ENCODE data around the gene TTC21A. TPM values are rescaled to one million over a fixed set of nuclear protein-coding genes. Genes with fewer than 3 reads are reported as not detected.

The TTC21A gene
- total and polyA plus RNA-seq, 2 donors (not counting 1 experiment from before 2014, with no cell fraction given) = 1.6 to 2.1 TPM

- no peak overlapping the region for H3K4me3 ChIP-seq (replicated peaks in 1 of 4; ENCODE audit: control extremely low read depth in 1 of 4, insufficient read depth in 1 of 4, low read depth in 3 of 4, low read length in 4 of 4)
- no peaks in the 10 kb centered on the region for H4K20me1 ChIP-seq (ENCODE audit: control insufficient read depth, extremely low read depth, insufficient read depth, low read length)
- H3K4me1 ChIP-seq (ENCODE audit: control insufficient read depth, extremely low read depth, insufficient read depth, low read length) = no peaks in the 10 kb centered on the region
- H3K9ac ChIP-seq (ENCODE audit: insufficient read depth, low read length) = no peak overlapping the region
- no peaks in the 10 kb centered on the region for H3K27me3 ChIP-seq (ENCODE audit: control insufficient read depth, insufficient read depth, low read length)
- H3K36me3 ChIP-seq (ENCODE audit: control insufficient read depth, insufficient read depth, low read length) = peaks cover 15% of the 10 kb centered on the region
- H3K9me3 ChIP-seq (ENCODE audit: control insufficient read depth, insufficient read depth, low read depth, low read length) = no peaks in the 10 kb centered on the region
- H2AFZ ChIP-seq (ENCODE audit: low read length) = no peak overlapping the region
- H3K4me2 ChIP-seq (ENCODE audit: extremely low read depth, insufficient read depth, low read length) = no peak overlapping the region
- peaks cover 22% of the 10 kb centered on the region for H3K79me2 ChIP-seq (ENCODE audit: control insufficient read depth, insufficient read depth, low read length)
- no peak for TF ChIP-seq EZH2 (IDR thresholded peaks at IDR 0.05; ENCODE audit: low read length, missing control alignments)
- TF ChIP-seq CTCF (conservative IDR thresholded peaks at IDR 0.05 in 1 of 2, IDR thresholded peaks at IDR 0.05 in 1 of 2; ENCODE audit: low read depth in 1 of 2, low read length in 2 of 2) = peak; percentile 58 to 68
- DNase-seq (ENCODE audit: low read depth in 2 of 2) = peak; percentile 6 to 37
- H3K27ac ChIP-seq (ENCODE audit: insufficient read depth, low read length) = no peak overlapping the region
These were observed 6.3 kb upstream of the TTC21A start for GRCh38 chr3:39101022-39101689.

- Histone ChIP-seq H3K4me1 (ENCODE audit: control insufficient read depth, extremely low read depth, insufficient read depth, low read length) (no peaks in the 10 kb centered on the region), H4K20me1 (ENCODE audit: control insufficient read depth, extremely low read depth, insufficient read depth, low read length) (no peaks in the 10 kb centered on the region), H3K27me3 (ENCODE audit: control insufficient read depth, insufficient read depth, low read length) (no peaks in the 10 kb centered on the region), H3K9ac (ENCODE audit: insufficient read depth, low read length) (no peak overlapping the region), H3K4me3 (replicated peaks in 1 of 4; ENCODE audit: control extremely low read depth in 1 of 4, insufficient read depth in 1 of 4, low read depth in 3 of 4, low read length in 4 of 4) (no peak overlapping the region), H3K36me3 (ENCODE audit: control insufficient read depth, insufficient read depth, low read length) (peaks cover 13% of the 10 kb centered on the region), H3K4me2 (ENCODE audit: extremely low read depth, insufficient read depth, low read length) (no peak overlapping the region), H3K27ac (ENCODE audit: insufficient read depth, low read length) (no peak overlapping the region), H2AFZ (ENCODE audit: low read length) (no peak overlapping the region), H3K79me2 (ENCODE audit: control insufficient read depth, insufficient read depth, low read length) (peaks cover 30% of the 10 kb centered on the region), H3K9me3 (ENCODE audit: control insufficient read depth, insufficient read depth, low read depth, low read length) (no peaks in the 10 kb centered on the region)
- no peak for TF ChIP-seq EZH2 (IDR thresholded peaks at IDR 0.05; ENCODE audit: low read length, missing control alignments)
- TF ChIP-seq CTCF (conservative IDR thresholded peaks at IDR 0.05 in 1 of 2, IDR thresholded peaks at IDR 0.05 in 1 of 2; ENCODE audit: low read depth in 1 of 2, low read length in 2 of 2) = no peak
- no peak for DNase-seq (ENCODE audit: low read depth in 2 of 2)
These were observed 4.8 kb upstream of the TTC21A start for GRCh38 chr3:39102504-39103323.

- no peak for TF ChIP-seq CTCF (conservative IDR thresholded peaks at IDR 0.05 in 1 of 2, IDR thresholded peaks at IDR 0.05 in 1 of 2; ENCODE audit: low read depth in 1 of 2, low read length in 2 of 2)
- no peak for TF ChIP-seq EZH2 (IDR thresholded peaks at IDR 0.05; ENCODE audit: low read length, missing control alignments)
- H4K20me1 ChIP-seq (ENCODE audit: control insufficient read depth, extremely low read depth, insufficient read depth, low read length) = no peaks in the 10 kb centered on the region
These were observed 4.2 kb upstream of the TTC21A start for GRCh38 chr3:39103324-39103693.

More at GRCh38 chr3:39103324-39103693, 4.2 kb upstream of the TTC21A start:
- peaks cover 30% of the 10 kb centered on the region for H3K79me2 ChIP-seq (ENCODE audit: control insufficient read depth, insufficient read depth, low read length)
- H3K9ac ChIP-seq (ENCODE audit: insufficient read depth, low read length) = no peak overlapping the region
- H3K27me3 ChIP-seq (ENCODE audit: control insufficient read depth, insufficient read depth, low read length) = no peaks in the 10 kb centered on the region
- H3K36me3 ChIP-seq (ENCODE audit: control insufficient read depth, insufficient read depth, low read length) = peaks cover 13% of the 10 kb centered on the region
- H3K4me1 ChIP-seq (ENCODE audit: control insufficient read depth, extremely low read depth, insufficient read depth, low read length) = peaks cover 2% of the 10 kb centered on the region
- no peak overlapping the region for H3K4me2 ChIP-seq (ENCODE audit: extremely low read depth, insufficient read depth, low read length)
- no peak overlapping the region for H3K4me3 ChIP-seq (replicated peaks in 1 of 4; ENCODE audit: control extremely low read depth in 1 of 4, insufficient read depth in 1 of 4, low read depth in 3 of 4, low read length in 4 of 4)
- H3K9me3 ChIP-seq (ENCODE audit: control insufficient read depth, insufficient read depth, low read depth, low read length) = no peaks in the 10 kb centered on the region
- no peak overlapping the region for H2AFZ ChIP-seq (ENCODE audit: low read length)
- DNase-seq (ENCODE audit: low read depth in 2 of 2) = no peak
- H3K27ac ChIP-seq (ENCODE audit: insufficient read depth, low read length) = no peak overlapping the region

All from fibroblast of lung (primary cell).